ENCODE measurements around the gene CAMK1D. TPM values are rescaled to one million over a fixed set of nuclear protein-coding genes. Genes with fewer than 3 reads are reported as not detected.

The CAMK1D gene
- total RNA-seq, 1 experiment from 2014 or later: 6.3 TPM

- H3K4me1 ChIP-seq (ENCODE audit: insufficient read depth, low read length): no peaks in the 10 kb centered on the region
- no peak overlapping the region for H3K56ac ChIP-seq (ENCODE audit: insufficient read length, low read depth, low read length)
- peak overlapping the region; percentile 24; the same call in 1 of the 2 replicates for H2BK15ac ChIP-seq (ENCODE audit: low read depth, low read length)
- no peak overlapping the region for H3K4me3 Mint-ChIP-seq
- no peak overlapping the region for H2BK120ac ChIP-seq (ENCODE audit: low read depth, low read length, poor library complexity, severe bottlenecking)
- DNase-seq: no peak
- H3K23me2 ChIP-seq (ENCODE audit: insufficient read length, low read depth, low read length, poor library complexity, severe bottlenecking): no peaks in the 10 kb centered on the region
- no CpG with 5 or more reads among the region's 6 CpGs for WGBS (ENCODE audit: extremely low coverage, insufficient read length, low lambda C conversion rate)
- H3K27me3 Mint-ChIP-seq (ENCODE audit: low read depth): no peaks in the 10 kb centered on the region; the same call in none of the 2 replicates
- H3T11ph ChIP-seq (ENCODE audit: low read length): no peak overlapping the region
- H2BK12ac ChIP-seq (ENCODE audit: insufficient read length, low read depth, low read length): no peak overlapping the region
- no peak overlapping the region for H3K14ac ChIP-seq (ENCODE audit: insufficient read depth, low read length)
- H3K4me1 Mint-ChIP-seq: peaks cover 0 to 10% of the 10 kb centered on the region in 2 experiments; a peak in 2 of 4 replicates
- no peak for TF ChIP-seq CTCF (conservative IDR thresholded peaks at IDR 0.05)
- no peaks in the 10 kb centered on the region for H4K20me1 ChIP-seq (ENCODE audit: control insufficient read depth, insufficient read depth, insufficient read length)
- H2BK20ac ChIP-seq (ENCODE audit: low read depth, low read length, poor library complexity, severe bottlenecking): no peak overlapping the region
- H3K23ac ChIP-seq (ENCODE audit: insufficient read length, low read depth, low read length): no peak overlapping the region
- peaks cover 0 to 4% (median 0%) of the 10 kb centered on the region in 3 experiments; a peak in 3 of 7 replicates for H3K36me3 Mint-ChIP-seq (ENCODE audit: insufficient read depth in 1 of 3, low read depth in 3 of 3)
- H3K27ac ChIP-seq (ENCODE audit: insufficient read length, low read depth, low read length): no peak overlapping the region
- H2AK5ac ChIP-seq (ENCODE audit: insufficient read length, low read length): no peak overlapping the region
- H3K9me3 ChIP-seq (ENCODE audit: control insufficient read depth, low read depth, low read length): no peaks in the 10 kb centered on the region
- H3K9ac ChIP-seq (ENCODE audit: extremely low read depth, insufficient read length, low read length): no peak overlapping the region
- H4K91ac ChIP-seq (ENCODE audit: insufficient read length, low read depth, low read length): no peak overlapping the region
- H3K4me2 ChIP-seq (ENCODE audit: insufficient read depth, insufficient read length, low read length): no peak overlapping the region
- no peak overlapping the region for H2BK5ac ChIP-seq (ENCODE audit: insufficient read length, low read length)
- H3K18ac ChIP-seq (ENCODE audit: insufficient read length, low read depth, low read length): peak overlapping the region; percentile 61
- H2AFZ ChIP-seq (ENCODE audit: low read length): no peak overlapping the region
- H3K4ac ChIP-seq (ENCODE audit: low read depth, low read length): no peak overlapping the region
- no peaks in the 10 kb centered on the region for H3K9me3 Mint-ChIP-seq
- no peak overlapping the region for H4K5ac ChIP-seq (ENCODE audit: insufficient read length, low read depth, low read length)
- no peaks in the 10 kb centered on the region for H3K27me3 ChIP-seq (ENCODE audit: insufficient read depth, low read length)
- no peaks in the 10 kb centered on the region for H3K79me1 ChIP-seq (ENCODE audit: insufficient read depth, low read depth, low read length, poor library complexity, severe bottlenecking)
- H3K79me2 ChIP-seq (ENCODE audit: insufficient read depth, low read length): no peaks in the 10 kb centered on the region
- H4K8ac ChIP-seq (replicated peaks; ENCODE audit: insufficient read length, low read depth, low read length): no peak overlapping the region
- H3K27ac Mint-ChIP-seq: peak overlapping the region in 1 of 3 experiments; percentile 70; a peak in 2 of 7 replicates
Measured at GRCh38 chr10:12829831-12830390, 480.6 kb downstream of the CAMK1D start.

All from H9 (cell line).